AG20443 (cell line): ENCODE results near the gene PLCD4.

Source experiments
- DNase-seq: peaks from one replicate; pipeline ENCODE4 v3.0.0; 2012; ENCODE audit warnings: low spot score, mixed read lengths

Gene PLCD4

DNA sequence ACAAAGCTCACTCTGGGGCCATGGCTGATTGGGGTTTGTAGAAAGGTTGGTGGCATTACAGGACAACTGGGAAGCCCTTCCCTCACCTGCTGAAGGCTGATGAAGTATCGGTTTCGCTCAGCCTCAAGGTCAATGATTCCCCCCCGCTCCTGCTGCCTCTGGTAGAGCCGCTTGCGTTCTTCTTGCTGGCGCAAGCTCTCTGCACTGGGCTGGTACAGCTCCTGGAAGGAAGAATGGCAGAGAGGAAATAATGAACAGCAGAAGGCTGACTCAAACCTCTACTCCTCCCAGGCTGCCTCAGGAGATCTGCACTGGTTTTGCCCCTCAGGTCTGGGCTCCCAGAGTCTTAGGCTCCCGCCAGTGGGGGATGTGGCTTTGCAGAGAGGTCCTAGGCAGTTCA lies 57.0 kb downstream of the PLCD4 start:
- no peak for DNase-seq

- no peak for DNase-seq
These were observed 63.5 kb downstream of the PLCD4 start for GRCh38 chr2:218671097-218671653.

- DNase-seq, result peak; percentile 97
These were observed 64.2 kb downstream of the PLCD4 start, which contains the start of the genes RNF25 and STK36 for GRCh38 chr2:218671654-218672566. Gene RNF25 (minus strand): TSS chr2:218672002. CDS start chr2:218671970, 32 bp downstream. Gene STK36 (plus strand): TSS chr2:218672086. CDS start chr2:218672830, 744 bp downstream.

DNA sequence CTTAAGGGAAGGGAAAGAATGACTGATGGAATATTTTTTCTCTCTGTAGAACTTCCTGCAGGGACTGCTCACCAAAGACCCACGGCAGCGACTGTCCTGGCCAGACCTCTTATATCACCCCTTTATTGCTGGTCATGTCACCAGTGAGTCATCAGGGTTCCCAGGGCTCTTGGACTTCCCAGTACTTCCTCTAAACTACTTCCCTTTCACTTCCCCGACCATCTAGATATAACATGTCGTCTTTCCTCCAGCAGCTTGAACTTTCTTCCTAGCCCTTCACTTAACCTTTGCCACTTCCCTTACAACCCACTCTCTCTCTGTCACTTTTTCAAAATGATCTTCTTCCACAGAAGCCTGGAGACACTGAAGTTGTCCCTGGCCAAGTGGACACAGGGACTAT lies 71.4 kb downstream of the PLCD4 start:
- no peak for DNase-seq

DNA sequence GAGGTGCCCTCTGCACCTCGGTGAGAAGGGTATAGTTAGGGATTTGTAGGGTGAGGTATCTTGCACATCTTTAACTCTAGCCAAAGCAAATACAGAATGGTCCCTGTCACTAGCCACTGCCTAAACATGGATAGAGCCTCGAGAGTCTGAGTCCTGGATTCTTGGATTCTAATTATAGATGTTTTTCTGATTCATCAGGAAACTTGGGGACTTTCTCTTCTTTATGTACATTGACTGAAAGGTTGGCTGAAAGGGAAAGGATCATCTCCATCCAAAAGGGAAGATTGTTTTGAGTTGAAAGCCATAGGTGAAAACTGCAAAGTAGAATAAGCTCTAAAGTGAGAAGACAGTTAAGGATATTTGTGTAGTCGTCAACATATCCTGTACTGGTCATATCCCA lies 72.4 kb downstream of the PLCD4 start:
- DNase-seq, result no peak
